ENCODE data around the gene PKLR.
"Not testable (repeated sequence)": the region's sequence is repeated elsewhere in the genome, so short reads cannot be mapped to it uniquely, and the experiment has no call there.

Gene PKLR

DNA sequence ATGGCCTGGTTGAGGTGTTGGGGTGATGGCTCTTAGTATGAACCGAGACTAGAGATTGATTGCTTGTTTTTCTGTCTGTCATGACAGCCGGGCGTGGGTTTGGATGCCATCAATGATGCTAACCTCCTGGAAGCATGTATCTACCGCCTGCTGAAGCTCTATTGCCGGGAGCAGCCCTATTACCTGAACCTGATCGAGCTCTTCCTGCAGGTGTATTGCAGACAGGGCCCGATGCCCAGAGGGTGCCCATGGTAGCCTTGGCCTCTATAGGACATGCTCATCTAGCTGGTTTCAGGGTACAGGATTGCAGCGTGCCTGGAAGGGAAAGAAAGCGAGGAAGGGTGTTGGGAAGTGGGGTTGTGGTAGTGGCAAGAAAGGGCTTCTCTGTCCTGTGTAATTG lies 16.8 kb upstream of the PKLR start:
- DNase-seq (ENCODE audit: low read depth) = no peak

DNA sequence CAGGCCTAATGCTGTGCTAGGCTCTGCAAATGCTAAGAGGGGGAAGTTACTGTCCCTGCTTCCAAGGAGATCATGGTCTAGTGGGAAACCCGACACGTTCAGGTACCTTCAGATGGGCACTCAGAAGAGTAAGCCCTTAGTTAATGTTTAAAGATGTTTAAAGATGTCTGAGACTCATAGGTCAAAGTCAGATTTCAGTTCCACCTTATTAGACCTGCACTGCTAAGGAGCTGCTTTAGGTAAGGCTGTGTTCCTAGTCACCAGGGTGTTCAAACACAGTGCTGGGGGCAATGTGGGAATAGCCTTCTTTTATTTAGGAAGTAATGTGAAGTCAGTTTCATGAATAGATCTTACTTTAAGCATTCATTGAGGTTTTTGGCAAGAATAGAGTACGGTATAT lies 15.7 kb upstream of the PKLR start:
- DNase-seq (ENCODE audit: low read depth) = no peak

DNA sequence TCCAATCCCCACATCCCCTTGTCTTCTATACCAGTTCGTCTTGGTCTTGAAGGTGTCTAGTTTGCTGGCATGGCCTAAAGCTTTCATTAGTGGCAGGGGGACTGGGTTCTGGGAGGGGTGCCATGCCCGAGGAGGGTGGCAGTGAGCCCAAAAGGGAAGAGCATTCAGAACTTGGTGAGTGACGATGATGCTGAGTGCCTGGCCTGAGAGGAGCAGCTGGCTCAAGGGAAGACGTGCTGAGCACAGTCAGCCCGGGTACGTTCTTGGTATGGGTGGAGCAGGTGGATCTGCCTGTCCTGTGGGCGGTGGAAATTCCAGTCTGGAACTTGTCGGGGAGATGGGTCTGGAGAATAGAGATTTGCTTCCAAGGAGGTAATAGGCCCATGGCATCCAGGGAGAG lies 12.0 kb upstream of the PKLR start:
- DNase-seq (ENCODE audit: low read depth) = no peak

DNA sequence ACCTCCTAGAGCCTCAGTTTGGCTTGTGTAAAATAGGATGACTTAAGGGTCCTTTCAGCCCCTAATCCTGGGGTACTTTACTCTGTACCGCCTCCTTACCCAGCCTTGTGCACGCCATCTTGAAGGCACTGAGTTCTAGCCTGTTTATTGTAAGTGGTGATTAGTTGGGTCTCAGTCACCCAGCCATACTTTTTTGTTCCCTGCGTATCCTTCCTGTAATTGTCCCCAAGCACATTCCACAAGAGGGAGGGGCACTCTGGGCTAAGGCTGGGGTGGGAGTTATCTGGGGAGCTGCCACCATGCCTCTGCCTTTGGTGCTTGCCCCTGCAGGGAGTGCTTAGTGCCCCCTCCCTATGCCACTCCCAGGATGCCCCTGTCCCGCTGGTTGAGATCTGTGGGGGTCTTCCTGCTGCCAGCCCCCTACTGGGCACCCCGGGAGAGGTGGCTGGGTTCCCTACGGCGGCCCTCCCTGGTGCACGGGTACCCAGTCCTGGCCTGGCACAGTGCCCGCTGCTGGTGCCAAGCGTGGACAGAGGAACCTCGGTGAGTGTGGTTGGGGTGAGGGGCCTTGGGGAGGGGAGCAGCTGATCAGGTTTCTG lies 8.3 kb upstream of the PKLR start:
- no peak for DNase-seq (ENCODE audit: low read depth)

DNA sequence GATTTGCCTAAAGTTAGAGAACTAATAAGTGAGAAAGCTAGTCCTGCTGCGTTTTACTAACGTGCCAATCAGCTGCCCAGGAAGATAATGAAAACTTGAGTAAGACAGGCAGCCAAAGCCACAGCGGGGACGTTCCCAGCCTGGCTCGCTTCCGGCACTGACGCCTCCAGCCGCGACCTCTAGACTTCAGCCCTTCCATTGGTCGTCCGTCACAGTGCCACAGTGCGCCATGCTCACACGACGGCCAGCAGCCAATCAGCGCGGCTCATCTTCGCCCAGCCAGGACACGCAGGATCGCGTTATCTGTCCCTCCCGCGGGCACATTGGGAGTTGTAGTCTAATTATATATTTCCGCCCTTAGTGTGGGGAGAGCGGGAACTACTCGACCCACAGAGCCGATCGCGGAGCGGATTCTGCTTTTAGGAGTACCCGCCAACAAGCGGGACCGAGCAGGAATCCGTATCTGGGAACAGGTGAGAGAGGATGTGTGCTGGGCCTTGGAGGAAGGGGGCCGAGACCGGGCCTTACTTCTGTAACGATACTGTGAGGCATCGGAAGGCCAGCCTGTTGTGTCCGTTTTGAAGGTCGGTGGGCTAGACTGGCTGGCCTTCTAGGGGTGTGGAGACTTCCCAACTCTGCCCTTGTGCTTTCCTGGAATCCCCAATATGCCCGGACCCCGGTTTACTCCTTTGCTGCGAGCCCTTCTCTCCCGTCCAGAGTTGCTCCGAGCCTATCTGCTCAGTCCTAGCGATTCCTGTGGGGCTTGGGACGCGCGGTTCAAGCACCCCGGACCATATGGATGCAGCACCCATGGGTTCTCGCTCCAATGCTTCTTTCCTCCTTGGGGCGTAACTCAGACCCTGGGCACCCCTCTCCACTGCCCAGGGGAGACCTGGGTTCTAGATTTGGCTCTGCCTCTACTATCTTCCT lies 7.5 kb upstream of the PKLR start, which contains the start of gene FDPS:
Gene FDPS (plus strand): TSS at position 374 of the 930 bp plus-strand sequence. CDS start 924 bp downstream, outside the sequence.
- peak; percentile 94 for DNase-seq (ENCODE audit: low read depth)

DNA sequence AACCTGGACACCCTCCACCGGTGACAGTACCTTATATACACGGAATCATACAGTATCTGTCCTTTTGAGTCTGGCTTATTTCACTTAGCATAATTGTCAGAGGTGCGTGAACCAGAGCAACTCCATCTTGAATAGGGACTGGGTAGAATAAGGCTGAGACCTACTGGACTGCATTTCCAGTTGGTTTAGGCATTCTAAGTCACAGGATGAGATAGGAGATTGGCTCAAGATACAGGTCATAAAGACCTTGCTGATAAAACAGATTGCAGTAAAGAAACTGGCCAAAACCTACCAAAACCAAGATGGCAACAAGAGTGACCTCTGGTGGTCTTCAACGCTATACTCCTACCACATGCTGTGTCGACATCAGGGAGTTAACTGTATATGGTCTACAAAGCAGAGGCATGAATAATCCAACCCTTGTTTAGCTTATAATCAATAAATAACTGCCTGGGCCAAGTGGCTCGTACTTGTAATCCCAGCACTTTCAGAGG lies 6.1 kb upstream of the PKLR start:
- no peak for DNase-seq (ENCODE audit: low read depth)

DNA sequence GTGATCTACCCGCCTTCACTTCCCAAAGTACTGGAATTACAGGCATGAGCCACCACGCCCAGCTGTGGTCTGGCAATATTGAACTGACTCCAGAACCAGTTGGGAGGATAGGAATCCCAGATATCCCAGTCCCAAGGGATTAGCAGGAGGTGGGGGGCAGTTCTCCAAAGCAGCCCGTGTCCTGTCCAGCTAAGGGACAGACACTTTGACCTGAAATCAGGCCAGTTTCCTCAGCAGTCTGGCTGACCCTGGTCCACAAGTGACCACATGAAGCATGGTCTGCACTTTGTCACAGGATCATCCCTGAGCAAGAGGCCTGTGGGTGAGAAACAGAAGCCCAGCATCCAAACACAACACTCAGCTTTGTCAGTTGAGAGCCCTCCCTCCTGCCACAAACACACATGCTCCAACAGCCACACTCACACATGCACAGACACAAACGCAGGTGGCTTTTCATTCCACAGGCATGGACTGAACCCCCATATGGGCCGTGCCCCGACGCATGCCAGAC lies 4.7 kb upstream of the PKLR start:
- DNase-seq (ENCODE audit: low read depth) = no peak

DNA sequence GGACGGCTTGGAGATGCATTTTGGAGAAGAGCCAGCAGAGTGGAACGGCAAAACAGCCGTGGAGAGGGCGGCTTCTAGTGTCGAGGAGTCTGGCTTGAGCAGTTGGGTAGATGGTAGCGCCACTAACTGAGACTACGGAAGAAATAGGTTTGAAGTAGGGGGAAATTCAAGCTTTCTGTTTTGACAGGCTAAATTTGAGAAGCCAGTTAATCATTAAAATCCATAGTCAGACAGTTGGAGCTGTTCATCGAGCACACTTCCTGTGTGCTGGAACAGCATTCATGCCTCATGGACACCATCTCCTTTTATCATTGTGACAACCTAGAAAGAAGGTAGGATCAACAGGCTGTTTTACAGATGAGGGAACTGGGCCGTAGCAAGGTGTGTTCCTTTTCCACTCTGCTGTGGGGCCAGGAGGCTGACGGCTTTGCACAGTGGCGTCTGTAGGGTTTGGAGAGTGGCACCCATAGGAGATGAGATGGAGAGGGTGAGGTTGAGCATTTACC lies 3.4 kb upstream of the PKLR start:
- no peak for DNase-seq (ENCODE audit: low read depth)

DNA sequence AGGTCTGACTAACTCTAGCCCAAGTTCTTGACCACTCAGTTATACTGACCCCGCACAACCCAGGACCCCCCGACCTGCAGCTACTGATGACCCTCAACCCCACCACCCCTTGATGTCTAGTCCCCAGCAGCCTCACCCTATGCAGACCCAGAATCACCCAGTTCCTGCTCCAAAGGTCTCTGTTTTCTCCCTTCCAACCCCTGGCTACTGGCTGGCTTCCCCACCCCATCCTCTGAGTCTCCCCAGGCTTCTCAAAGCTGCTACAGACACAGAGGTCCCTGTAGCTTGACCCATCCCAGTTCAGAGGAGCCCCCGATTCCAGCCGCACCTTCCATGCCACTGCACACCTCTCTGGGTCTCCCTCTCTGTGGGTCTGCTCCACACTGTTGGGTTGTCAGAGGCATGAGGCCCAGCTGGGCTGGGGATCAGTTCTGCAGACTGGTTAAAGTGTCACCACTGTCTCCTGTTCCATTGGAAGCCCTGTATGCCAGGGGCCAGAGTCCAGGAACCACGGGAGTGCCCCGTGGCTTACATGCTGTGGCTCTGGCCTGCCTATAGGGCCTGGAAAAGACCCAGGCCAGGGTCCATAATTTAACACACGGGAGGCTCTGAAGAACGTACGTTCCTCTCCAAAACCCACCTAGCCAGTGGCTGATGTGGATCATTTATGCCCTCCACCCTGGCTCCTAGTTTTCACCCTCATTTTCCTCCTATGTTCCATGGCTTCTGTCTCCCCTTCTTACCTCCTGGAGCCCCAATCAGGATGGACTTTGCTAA lies 497 bp downstream of the PKLR start:
- no peak for DNase-seq (ENCODE audit: low read depth)

DNA sequence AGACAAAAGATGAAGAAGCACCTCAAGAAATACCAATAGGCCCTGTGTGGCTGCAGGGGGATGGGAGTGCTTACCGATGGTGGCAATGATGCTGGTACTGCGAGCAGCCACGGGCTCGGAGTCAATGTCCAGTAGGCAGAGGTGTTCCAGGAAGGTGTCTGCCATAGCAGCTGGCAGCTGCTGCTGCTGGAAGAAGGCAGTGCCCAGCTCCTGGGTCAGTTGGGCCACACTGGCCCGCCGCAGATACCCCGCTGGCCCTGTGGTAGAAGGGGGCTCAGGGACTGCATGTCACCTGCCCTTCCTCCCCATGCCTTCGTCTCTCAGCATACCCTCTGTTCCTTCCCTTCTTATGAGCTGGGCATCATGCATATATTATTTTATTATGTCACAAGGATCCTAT lies 1.2 kb downstream of the PKLR start:
- DNase-seq (ENCODE audit: low read depth) = no peak

DNA sequence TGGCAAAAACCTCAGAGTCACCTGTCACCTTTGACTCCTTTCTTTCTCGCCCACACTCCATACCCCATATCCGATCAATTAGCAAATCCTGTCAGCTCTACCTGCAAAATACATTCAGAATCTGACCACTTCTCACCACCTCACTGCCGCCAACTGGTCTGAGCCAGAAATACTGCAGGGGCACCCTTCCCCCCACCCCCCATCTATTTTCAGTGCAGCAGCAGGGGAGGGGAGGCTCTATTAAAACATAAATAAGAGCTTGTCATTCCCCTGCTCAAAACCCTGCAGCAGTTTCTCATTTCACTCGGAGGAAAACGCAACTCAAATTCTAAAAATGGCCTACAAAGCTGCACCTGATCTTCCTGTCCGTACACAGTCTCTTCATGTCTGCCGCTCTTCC lies 3.9 kb downstream of the PKLR start:
- DNase-seq (ENCODE audit: low read depth) = no peak

DNA sequence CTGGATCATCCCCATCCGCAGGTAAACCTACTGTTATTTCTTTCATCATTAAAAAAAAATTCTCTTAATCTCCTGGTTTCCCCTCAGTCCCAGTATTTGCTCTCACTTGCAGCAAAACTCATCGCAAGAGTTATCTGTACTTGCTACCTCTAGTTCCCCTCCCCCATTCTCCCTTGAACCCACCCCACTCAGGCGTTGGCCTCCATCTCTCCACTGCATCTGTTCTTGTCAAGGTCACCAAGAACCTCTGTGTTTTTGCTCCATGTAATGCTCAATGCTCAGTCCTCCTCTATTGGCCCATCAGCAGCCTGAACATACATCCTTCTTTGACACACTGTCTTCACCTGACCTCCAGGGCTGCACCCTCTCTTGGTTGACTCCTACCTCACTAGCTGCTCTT lies 4.6 kb downstream of the PKLR start:
- DNase-seq (ENCODE audit: low read depth) = no peak

DNA sequence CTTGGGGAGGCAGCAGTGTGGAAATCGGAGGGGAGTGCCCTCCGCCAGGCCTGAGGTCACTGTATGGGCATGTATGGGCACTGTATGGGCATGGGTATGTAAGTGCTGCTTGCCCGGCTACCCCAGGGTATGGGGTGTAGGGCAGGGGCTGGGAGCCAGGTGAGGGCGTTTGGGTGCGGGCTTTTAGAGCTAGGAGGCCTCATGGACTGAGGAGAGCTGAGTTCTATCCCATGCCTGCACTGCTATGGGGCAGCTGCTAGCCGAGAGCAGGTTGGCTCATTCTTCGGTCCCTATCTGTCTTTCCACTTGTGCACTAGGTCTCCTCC lies 5.3 kb downstream of the PKLR start:
- DNase-seq (ENCODE audit: low read depth) = no peak

DNA sequence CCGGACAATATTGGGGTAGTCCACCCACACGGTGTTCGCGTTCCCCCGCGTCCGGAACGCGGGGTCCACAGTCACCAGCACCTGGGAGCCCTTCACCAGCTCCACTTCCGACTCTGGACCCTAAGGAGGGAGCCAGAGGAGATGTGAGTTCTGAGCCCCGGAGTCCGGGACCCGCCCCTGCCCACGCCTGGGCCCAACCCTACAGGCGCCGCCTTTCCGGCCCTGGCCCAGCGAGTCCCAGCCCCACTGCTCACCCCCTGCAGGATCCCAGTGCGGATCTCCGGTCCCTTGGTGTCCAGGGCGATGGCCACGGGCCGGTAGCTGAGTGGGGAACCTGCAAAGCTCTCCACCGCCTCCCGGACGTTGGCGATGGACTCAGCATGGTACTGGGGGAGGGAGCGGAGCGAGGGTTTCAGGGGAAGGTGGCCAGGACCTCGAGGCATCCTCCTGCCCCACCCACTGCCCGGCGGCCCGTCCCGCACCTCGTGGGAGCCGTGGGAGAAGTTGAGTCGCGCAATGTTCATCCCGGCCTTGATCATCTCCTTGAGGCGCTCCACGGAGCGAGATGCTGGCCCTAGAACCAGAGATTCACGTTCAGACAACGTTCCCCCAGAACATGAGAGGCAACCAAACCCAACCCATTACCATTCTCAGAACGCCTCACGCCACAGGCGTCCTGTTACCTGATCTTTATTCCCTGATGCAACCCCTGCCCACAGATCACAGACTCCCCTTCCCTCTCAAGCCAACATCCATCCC lies 5.9 kb downstream of the PKLR start:
- DNase-seq (ENCODE audit: low read depth) = no peak

DNA sequence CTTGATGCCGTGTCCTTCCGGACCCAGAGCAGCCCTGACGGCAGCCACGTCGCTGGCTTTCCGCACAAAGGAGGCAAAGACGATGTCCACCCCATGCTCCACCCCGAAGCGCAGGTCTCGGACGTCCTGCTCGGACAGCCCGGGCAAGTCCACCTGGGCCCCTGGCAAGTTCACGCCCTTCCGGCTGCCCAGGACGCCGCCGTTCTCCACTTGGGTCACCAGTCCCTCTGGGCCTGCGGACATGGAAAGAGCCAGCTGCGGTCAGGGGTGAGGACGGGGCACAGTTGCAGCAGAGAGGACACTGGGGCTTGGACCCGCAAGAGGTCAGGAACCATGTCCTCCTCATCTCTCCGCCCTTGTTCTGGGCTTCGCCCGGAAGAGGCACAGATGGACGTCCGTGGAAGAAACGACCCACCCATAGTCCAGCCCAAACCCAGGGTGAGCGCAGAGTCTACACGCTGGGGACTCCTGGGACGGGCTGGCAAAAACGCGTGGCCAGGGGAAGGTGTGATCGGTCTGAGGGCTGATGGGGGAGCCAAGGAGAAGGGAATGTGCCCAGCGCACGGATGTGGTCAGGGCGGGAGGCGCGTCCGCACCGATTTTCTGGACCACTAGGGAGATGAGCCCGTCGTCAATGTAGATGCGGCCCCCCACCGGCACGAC lies 6.6 kb downstream of the PKLR start:
- no peak for DNase-seq (ENCODE audit: low read depth)

DNA sequence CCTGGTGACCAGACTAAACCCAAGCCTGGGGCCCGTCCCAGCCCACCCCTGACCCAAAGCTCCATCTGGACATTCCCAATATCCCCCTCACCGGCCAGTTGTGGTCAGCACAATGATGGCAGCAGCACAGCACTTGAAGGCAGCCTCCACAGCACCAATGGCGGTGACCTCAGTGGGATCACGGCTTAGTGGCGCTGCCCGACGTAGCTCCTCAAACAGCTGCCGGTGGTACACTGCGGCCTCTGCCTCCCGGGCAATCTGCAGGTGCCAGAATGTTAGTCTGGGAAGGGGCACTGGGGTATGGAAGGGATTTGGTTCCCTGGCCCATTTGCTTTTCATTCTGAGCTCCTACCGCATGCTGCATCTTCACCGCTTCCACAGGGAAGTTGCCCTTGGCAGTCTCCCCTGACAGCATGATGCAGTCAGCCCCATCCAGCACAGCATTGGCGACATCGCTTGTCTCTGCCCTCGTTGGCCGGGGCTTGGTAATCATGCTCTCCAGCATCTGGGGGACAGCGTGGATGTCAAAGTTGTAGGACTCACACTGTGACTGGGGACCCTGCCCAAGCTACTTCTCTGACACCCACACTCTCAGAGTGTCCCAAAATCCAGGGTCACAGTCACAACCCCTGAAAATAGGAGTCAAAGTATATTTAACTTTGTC lies 8.0 kb downstream of the PKLR start:
- DNase-seq (ENCODE audit: low read depth) = no peak

DNA sequence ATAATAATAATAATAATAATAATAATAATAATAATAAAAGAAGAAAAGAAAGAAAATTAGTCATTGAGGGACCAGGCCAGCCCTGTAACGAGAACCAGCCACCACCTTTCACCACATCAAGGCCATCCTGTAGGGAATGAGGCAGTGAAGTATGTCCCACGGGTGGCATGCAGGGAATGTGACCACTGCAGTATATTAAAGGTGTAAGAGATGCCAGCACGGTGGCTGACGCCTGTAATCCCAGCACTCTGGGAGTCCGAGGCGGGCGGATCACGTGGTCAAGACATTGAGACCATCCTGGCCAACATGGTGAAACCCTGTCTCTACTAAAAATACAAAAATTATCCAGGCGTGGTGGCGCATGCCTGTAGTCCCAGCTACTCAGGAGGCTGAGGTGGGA lies 10.2 kb downstream of the PKLR start:
- DNase-seq (ENCODE audit: low read depth) = not testable (repeated sequence)

DNA sequence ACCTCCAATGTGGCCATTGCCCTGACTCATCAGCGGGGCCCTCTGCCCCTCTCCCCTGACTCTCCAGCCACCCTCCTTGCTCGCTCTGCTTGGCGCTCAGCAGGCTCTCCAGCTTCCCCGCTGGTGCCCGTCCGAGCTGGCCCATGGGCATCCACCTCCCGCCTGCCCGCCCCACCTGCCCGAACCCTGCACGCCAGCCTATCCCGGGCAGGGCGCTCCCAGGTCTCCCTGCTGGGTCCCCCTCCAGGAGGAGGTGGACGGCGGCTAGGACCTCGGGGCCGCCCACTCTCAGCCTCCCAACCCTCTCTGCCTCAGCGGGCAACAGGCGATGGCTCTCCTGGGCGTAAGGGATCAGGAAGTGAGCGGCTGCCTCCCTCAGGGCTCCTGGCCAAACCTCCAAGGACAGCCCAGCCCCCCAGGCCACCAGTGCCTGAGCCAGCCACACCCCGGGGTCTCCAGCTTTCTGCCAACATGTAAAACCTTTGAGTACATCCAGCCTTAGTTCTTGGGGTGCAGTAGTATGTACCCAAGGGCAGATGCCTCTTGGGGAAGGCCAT lies 13.2 kb downstream of the PKLR start:
- no peak for DNase-seq (ENCODE audit: low read depth)

DNA sequence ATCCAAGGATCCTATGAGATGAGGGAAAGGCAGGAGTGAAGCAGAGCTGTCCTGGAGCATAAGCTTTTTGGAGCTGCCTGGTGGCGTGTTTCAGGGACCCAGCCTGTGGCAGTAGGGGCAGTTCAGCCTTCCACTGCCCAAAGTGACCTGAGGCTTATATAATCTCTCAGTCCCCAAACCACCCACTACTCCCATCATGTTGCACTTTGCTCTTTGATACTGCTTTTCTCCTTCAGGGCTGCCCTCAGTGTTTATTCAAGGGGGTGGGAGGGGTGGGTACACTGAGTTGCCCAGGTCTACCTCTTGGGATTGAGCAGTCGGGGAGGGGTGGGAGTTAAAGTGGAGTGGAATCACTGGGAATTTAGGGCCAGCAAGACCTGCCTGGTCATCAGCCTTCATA lies 14.7 kb downstream of the PKLR start:
- DNase-seq (ENCODE audit: low read depth) = no peak

DNA sequence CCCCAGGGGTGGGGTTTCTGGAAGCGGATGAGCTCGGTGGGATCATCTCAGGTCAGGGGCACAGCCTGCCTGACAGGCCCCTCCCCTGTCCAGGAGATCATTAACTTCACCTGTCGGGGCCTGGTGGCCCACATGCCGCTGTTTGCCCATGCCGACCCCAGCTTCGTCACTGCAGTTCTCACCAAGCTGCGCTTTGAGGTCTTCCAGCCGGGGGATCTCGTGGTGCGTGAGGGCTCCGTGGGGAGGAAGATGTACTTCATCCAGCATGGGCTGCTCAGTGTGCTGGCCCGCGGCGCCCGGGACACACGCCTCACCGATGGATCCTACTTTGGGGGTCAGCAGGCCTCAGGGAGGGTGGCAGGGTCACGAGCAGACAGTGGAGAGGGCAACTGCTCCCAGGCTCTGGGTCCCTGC lies 15.6 kb downstream of the PKLR start:
- no peak for DNase-seq (ENCODE audit: low read depth)
